Neural cell (in vitro differentiated cells): ENCODE data around the gene PI4K2B. TPM values are rescaled to one million over a fixed set of nuclear protein-coding genes. Genes with fewer than 3 reads are reported as not detected.

Source experiments
- H2AFZ ChIP-seq: fragments of 200-600, 300-800 bp; sonication (generic), shearing (Covaris generic); 2 replicates; pipeline ENCODE4 v1.6.0; 2014; ENCODE audit warnings: low read depth, mild to moderate bottlenecking, antibody characterized with exemption, low read length, moderate library complexity
- H3F3A ChIP-seq: fragments of 200-600 bp; shearing (Covaris generic); 2 replicates; pipeline ENCODE4 v1.6.1; 2016; ENCODE audit warnings: mild to moderate bottlenecking, moderate library complexity, mixed read lengths, antibody characterized with exemption, low read length; ENCODE audit not compliant: insufficient read depth, poor library complexity, severe bottlenecking
- H3K27ac ChIP-seq: fragments of 200-600, 300-800 bp; sonication (generic), shearing (Covaris generic); 2 replicates; pipeline ENCODE4 v1.5.1; 2014; ENCODE audit warnings: mild to moderate bottlenecking, low read length, moderate library complexity
- H3K27me3 ChIP-seq: fragments of 300-800, 200-600 bp; sonication (generic), shearing (Covaris generic); 2 replicates; pipeline ENCODE4 v1.6.0; 2014; ENCODE audit warnings: mild to moderate bottlenecking, low read depth, low read length, moderate library complexity; ENCODE audit not compliant: insufficient read depth
- H3K36me3 ChIP-seq: fragments of 300-800, 200-600 bp; sonication (generic), shearing (Covaris generic); 2 replicates; pipeline ENCODE4 v1.5.1; 2014; ENCODE audit warnings: mild to moderate bottlenecking, antibody characterized with exemption, low read length, moderate library complexity; ENCODE audit not compliant: insufficient read depth
- H3K4me2 ChIP-seq: fragments of 300-800, 200-600 bp; sonication (generic), shearing (Covaris generic); 2 replicates; pipeline ENCODE4 v1.6.0; 2014; ENCODE audit warnings: mild to moderate bottlenecking, low read length
- H3K4me3 ChIP-seq: fragments of 300-800, 200-600 bp; sonication (generic), shearing (Covaris generic); 2 replicates; pipeline ENCODE4 v1.5.1; 2014; ENCODE audit warnings: mild to moderate bottlenecking, low read length, moderate library complexity
- H3K79me2 ChIP-seq: fragments of 200-600 bp; shearing (Covaris generic); replicated peaks from 2 replicates; pipeline ENCODE4 v1.6.0; 2014; ENCODE audit warnings: mild to moderate bottlenecking, low read length, moderate library complexity; ENCODE audit not compliant: insufficient read depth
- H3K9ac ChIP-seq: fragments of 300-800, 200-600 bp; sonication (generic), shearing (Covaris generic); 2 replicates; pipeline ENCODE4 v1.6.1; 2016; ENCODE audit warnings: mild to moderate bottlenecking, low read length, mixed read lengths
- H3K9me2 ChIP-seq: fragments of 200-600 bp; shearing (Covaris generic); 2 replicates; pipeline ENCODE4 v1.6.1; 2016; ENCODE audit warnings: mild to moderate bottlenecking, low read length, mixed read lengths; ENCODE audit not compliant: insufficient read depth
- H3K9me3 ChIP-seq: fragments of 200-600, 300-800 bp; sonication (generic), shearing (Covaris generic); 2 replicates; pipeline ENCODE4 v1.6.1; 2016; ENCODE audit warnings: mild to moderate bottlenecking, mixed run types, low read length, moderate library complexity, mixed read lengths
- H4K20me1 ChIP-seq: fragments of 200-600 bp; shearing (Covaris generic); 2 replicates; pipeline ENCODE4 v1.6.1; 2016; ENCODE audit warnings: mild to moderate bottlenecking, mixed run types; ENCODE audit not compliant: insufficient read depth
- EP300 ChIP-seq: fragments of 450-650 bp; conservative IDR thresholded peaks from 2 replicates; pipeline ENCODE4 v1.6.1; 2014; ENCODE audit warnings: antibody characterized with exemption, mild to moderate bottlenecking, moderate library complexity; ENCODE audit not compliant: poor library complexity, severe bottlenecking
- EZH2 ChIP-seq: fragments of 200-600, 300-800 bp; shearing (Covaris generic), sonication (generic); IDR thresholded peaks from 2 replicates; pipeline ENCODE4 v1.6.1; 2014; ENCODE audit warnings: antibody characterized with exemption, low read length, borderline replicate concordance, mild to moderate bottlenecking; ENCODE audit not compliant: insufficient read depth, poor library complexity, severe bottlenecking
- MXI1 ChIP-seq: fragments of 450-650 bp; conservative IDR thresholded peaks from 2 replicates; pipeline ENCODE4 v1.6.1; 2014; ENCODE audit warnings: antibody characterized with exemption, mild to moderate bottlenecking; ENCODE audit not compliant: poor library complexity, severe bottlenecking
- POLR2AphosphoS5 ChIP-seq: IDR thresholded peaks from 2 replicates; pipeline ENCODE4 v1.6.1; 2012
- RAD21 ChIP-seq: fragments of 450-650 bp; conservative IDR thresholded peaks from 2 replicates; pipeline ENCODE4 v1.6.1; 2014; ENCODE audit warnings: antibody characterized with exemption, mild to moderate bottlenecking, moderate library complexity
- SMC3 ChIP-seq: fragments of 450-650 bp; conservative IDR thresholded peaks from 2 replicates; pipeline ENCODE4 v1.6.1; 2014; ENCODE audit warnings: antibody characterized with exemption, mild to moderate bottlenecking, moderate library complexity; ENCODE audit not compliant: poor library complexity
- TAF1 ChIP-seq: IDR thresholded peaks from 2 replicates; pipeline ENCODE4 v1.6.1; 2012; ENCODE audit warnings: low read depth
- polyA minus RNA-seq: library from RNA; depleted of rRNA, polyadenylated mRNA; stranded (reverse); fragments of >200 nt; gene quantifications from 2 replicates; pipeline ENCODE4 v1.2.3, GENCODE V29; 2014
- polyA plus RNA-seq: library from polyadenylated mRNA; depleted of rRNA; stranded (reverse); fragments of >200 nt; gene quantifications from 2 replicates; pipeline ENCODE4 v1.2.3, GENCODE V29; 2014
- TF ChIP-seq, protein P1 (sequence below): IDR thresholded peaks from 2 replicates; pipeline ENCODE4 v1.6.1; 2012; ENCODE audit warnings: borderline replicate concordance
- TF ChIP-seq, protein P2 (sequence below): fragments of 450-650 bp; IDR thresholded peaks from 2 replicates; pipeline ENCODE4 v1.5.1; 2014; ENCODE audit warnings: antibody characterized with exemption, mild to moderate bottlenecking, moderate library complexity; ENCODE audit not compliant: poor library complexity, severe bottlenecking

PI4K2B gene
- polyA plus RNA-seq, result 9.5 and 10.0 TPM in 2 replicates
- 9.3 and 9.6 TPM in 2 replicates for polyA minus RNA-seq

DNA sequence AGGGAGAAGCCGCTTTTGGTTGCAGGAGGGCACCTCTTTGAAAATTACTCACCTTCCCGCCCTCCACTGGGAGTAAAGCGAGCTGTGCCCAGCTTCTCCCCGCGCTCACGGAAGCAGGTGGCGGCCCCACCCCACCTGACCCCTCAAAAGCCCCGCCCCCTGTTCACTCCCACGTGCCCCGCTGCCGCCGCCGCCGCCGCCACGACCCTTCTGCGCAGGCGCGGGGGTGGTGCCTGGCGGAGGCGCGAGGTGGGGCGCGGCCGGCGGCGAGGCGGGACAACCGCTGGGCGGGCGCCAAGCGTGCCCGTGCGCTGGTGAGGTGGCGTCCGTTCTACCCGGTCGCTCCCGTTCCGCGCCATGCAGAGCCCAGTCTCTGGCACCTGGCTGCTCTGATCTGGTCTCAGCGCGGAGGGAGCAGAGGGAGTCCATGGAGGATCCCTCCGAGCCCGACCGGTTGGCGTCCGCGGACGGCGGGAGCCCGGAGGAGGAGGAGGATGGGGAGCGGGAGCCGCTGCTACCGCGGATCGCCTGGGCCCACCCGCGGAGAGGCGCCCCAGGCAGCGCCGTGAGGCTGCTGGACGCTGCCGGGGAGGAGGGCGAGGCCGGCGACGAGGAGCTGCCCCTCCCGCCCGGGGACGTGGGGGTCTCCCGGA is at the start of gene PI4K2B:
Gene PI4K2B, plus strand, starts transcription at position 297 of the 653 bp plus-strand sequence. Its CDS starts 131 bp downstream, at position 428.
- no peaks in the 10 kb centered on the region for H3K27me3 ChIP-seq
- H3K9me2 ChIP-seq, result no peaks in the 10 kb centered on the region
- H3K27ac ChIP-seq, result peak within 1 kb of the TSS; percentile 47
- H3F3A ChIP-seq, result peaks cover 8% of the 10 kb centered on the region
- peak within 1 kb of the TSS; percentile 52 for H3K4me2 ChIP-seq
- peaks cover 16% of the 10 kb centered on the region for H3K9me3 ChIP-seq
- peak within 1 kb of the TSS; percentile 95 for H3K4me3 ChIP-seq
- TF ChIP-seq POLR2AphosphoS5 (peak; percentile 70), EP300 (no peak), EZH2 (no peak), TAF1 (no peak), SMC3 (peak; percentile 61), RAD21 (peak; percentile 64), MXI1 (peak; percentile 72)
- TF ChIP-seq, protein P1, sequence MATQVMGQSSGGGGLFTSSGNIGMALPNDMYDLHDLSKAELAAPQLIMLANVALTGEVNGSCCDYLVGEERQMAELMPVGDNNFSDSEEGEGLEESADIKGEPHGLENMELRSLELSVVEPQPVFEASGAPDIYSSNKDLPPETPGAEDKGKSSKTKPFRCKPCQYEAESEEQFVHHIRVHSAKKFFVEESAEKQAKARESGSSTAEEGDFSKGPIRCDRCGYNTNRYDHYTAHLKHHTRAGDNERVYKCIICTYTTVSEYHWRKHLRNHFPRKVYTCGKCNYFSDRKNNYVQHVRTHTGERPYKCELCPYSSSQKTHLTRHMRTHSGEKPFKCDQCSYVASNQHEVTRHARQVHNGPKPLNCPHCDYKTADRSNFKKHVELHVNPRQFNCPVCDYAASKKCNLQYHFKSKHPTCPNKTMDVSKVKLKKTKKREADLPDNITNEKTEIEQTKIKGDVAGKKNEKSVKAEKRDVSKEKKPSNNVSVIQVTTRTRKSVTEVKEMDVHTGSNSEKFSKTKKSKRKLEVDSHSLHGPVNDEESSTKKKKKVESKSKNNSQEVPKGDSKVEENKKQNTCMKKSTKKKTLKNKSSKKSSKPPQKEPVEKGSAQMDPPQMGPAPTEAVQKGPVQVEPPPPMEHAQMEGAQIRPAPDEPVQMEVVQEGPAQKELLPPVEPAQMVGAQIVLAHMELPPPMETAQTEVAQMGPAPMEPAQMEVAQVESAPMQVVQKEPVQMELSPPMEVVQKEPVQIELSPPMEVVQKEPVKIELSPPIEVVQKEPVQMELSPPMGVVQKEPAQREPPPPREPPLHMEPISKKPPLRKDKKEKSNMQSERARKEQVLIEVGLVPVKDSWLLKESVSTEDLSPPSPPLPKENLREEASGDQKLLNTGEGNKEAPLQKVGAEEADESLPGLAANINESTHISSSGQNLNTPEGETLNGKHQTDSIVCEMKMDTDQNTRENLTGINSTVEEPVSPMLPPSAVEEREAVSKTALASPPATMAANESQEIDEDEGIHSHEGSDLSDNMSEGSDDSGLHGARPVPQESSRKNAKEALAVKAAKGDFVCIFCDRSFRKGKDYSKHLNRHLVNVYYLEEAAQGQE, result no peak
- TF ChIP-seq, protein P2, sequence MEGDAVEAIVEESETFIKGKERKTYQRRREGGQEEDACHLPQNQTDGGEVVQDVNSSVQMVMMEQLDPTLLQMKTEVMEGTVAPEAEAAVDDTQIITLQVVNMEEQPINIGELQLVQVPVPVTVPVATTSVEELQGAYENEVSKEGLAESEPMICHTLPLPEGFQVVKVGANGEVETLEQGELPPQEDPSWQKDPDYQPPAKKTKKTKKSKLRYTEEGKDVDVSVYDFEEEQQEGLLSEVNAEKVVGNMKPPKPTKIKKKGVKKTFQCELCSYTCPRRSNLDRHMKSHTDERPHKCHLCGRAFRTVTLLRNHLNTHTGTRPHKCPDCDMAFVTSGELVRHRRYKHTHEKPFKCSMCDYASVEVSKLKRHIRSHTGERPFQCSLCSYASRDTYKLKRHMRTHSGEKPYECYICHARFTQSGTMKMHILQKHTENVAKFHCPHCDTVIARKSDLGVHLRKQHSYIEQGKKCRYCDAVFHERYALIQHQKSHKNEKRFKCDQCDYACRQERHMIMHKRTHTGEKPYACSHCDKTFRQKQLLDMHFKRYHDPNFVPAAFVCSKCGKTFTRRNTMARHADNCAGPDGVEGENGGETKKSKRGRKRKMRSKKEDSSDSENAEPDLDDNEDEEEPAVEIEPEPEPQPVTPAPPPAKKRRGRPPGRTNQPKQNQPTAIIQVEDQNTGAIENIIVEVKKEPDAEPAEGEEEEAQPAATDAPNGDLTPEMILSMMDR, result no peak
- H3K9ac ChIP-seq, result peak within 1 kb of the TSS; percentile 77
- no peaks in the 10 kb centered on the region for H3K36me3 ChIP-seq
- H2AFZ ChIP-seq, result peak within 1 kb of the TSS; percentile 27
- H3K79me2 ChIP-seq, result no peaks in the 10 kb centered on the region
- H4K20me1 ChIP-seq, result no peaks in the 10 kb centered on the region

DNA sequence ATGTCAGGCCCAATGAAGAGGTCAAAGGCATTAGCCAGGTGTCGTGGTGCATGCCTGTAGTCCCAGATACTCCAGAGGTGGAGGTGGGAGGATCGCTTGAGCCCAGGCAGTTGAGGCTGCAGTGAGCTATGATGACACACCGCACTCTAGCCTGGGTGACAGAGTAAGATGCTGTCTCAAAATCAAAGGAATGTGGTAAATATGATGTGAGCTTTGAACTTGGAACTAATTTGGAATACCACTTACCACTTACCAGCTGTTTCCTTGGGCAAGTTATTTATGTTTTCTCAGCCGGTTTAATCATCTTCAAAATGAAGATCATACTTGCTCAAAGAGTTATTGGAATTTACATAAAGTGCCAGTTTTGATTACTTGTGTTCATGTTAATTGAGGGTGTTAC is 49.8 kb upstream of the PI4K2B start:
- no peak overlapping the region for H3K27ac ChIP-seq
- no peak overlapping the region for H3K4me2 ChIP-seq
- H3K4me3 ChIP-seq, result no peak overlapping the region
- H3K9me3 ChIP-seq, result no peaks in the 10 kb centered on the region
- TF ChIP-seq POLR2AphosphoS5 (no peak), EZH2 (no peak), SMC3 (no peak), TAF1 (no peak), MXI1 (no peak), EP300 (no peak), RAD21 (no peak)
- TF ChIP-seq, protein P2, result no peak
- TF ChIP-seq, protein P1, result no peak
- no peaks in the 10 kb centered on the region for H3K27me3 ChIP-seq
- no peaks in the 10 kb centered on the region for H4K20me1 ChIP-seq
- no peaks in the 10 kb centered on the region for H3K9me2 ChIP-seq
- no peak overlapping the region for H3K9ac ChIP-seq
- no peaks in the 10 kb centered on the region for H3F3A ChIP-seq
- no peak overlapping the region for H2AFZ ChIP-seq
- no peaks in the 10 kb centered on the region for H3K36me3 ChIP-seq
- no peaks in the 10 kb centered on the region for H3K79me2 ChIP-seq
